IPS-18a (cell line): ENCODE results near the gene CCDC134.

Experiments
- H3K27ac ChIP-seq: one replicate; pipeline ENCODE4 v1.5.1; 2013; ENCODE audit warnings: low read length
- H3K27me3 ChIP-seq: one replicate; pipeline ENCODE4 v1.6.1; 2013; ENCODE audit warnings: mild to moderate bottlenecking, low read length; ENCODE audit not compliant: control insufficient read depth, insufficient read depth
- H3K36me3 ChIP-seq: one replicate; pipeline ENCODE4 v1.6.1; 2013; ENCODE audit warnings: low read depth, low read length; ENCODE audit not compliant: control insufficient read depth
- H3K4me1 ChIP-seq: one replicate; pipeline ENCODE4 v1.6.1; 2013; ENCODE audit warnings: low read depth, low read length; ENCODE audit not compliant: control insufficient read depth
- H3K4me3 ChIP-seq: one replicate; pipeline ENCODE4 v1.5.1; 2013; ENCODE audit warnings: low read length
- H3K9ac ChIP-seq: one replicate; pipeline ENCODE4 v1.6.1; 2013; ENCODE audit warnings: mild to moderate bottlenecking, low read length, moderate library complexity
- H3K9me3 ChIP-seq: one replicate; pipeline ENCODE4 v1.6.1; 2013; ENCODE audit warnings: low read depth, low read length; ENCODE audit not compliant: control insufficient read depth

Gene CCDC134

GRCh38 chr22:41875531-41876270 is 75.2 kb downstream of the CCDC134 start:
- Histone ChIP-seq H3K9ac (no peak overlapping the region), H3K36me3 (peaks cover 90% of the 10 kb centered on the region), H3K27ac (no peak overlapping the region), H3K4me1 (no peaks in the 10 kb centered on the region), H3K27me3 (no peaks in the 10 kb centered on the region), H3K4me3 (no peak overlapping the region), H3K9me3 (no peaks in the 10 kb centered on the region)
